Activated T-helper 2 cell treated with anti-CD3 and anti-CD28 coated beads, Interferon-gamma antibody, Interleukin-2, Interleukin-4, amounts not matched to agents 10 μg/mL and 5 μg/mL and 100 μg/mL, durations not matched to agents 14 hours and 24 hours and 36 hours (primary cell): ENCODE results near the gene TYW1B. TPM values are rescaled to one million over a fixed set of nuclear protein-coding genes. Genes with fewer than 3 reads are reported as not detected.
"Not testable (repeated sequence)": the region's sequence is repeated elsewhere in the genome, so short reads cannot be mapped to it uniquely, and the experiment has no call there.

Source experiments
- DNase-seq: peaks from one replicate; pipeline ENCODE4 v3.0.0; 2021; ENCODE audit warnings: low spot score
- H3K27ac Mint-ChIP-seq: one replicate; pipeline ENCODE4 v1.8.0; 2021; ENCODE audit warnings: mixed read lengths
- H3K27me3 Mint-ChIP-seq: one replicate; pipeline ENCODE4 v1.8.0; 2021; ENCODE audit warnings: low read depth, mixed read lengths
- H3K36me3 Mint-ChIP-seq: one replicate; pipeline ENCODE4 v1.8.0; 2021; ENCODE audit warnings: low read depth, mixed read lengths
- H3K4me1 Mint-ChIP-seq: one replicate; pipeline ENCODE4 v1.8.0; 2021; ENCODE audit warnings: low read depth, mixed read lengths
- H3K4me3 Mint-ChIP-seq: one replicate; pipeline ENCODE4 v1.8.0; 2021; ENCODE audit warnings: low read depth, mild to moderate bottlenecking, moderate library complexity, mixed read lengths
- H3K9me3 Mint-ChIP-seq: one replicate; pipeline ENCODE4 v1.8.0; 2021; ENCODE audit warnings: mixed read lengths
- intact Hi-C: fragments of 100-400 bp; cut with micrococcal nuclease; formaldehyde crosslinking; loops from one replicate; pipeline ENCODE4 v1.15.1; 2023
- total RNA-seq: library from RNA; stranded (reverse); gene quantifications from 2 replicates; pipeline ENCODE4 v1.2.3, GENCODE V29; 2022

Gene TYW1B
- total RNA-seq, 1 donor from 2014 or later, result 3.6 TPM

DNA sequence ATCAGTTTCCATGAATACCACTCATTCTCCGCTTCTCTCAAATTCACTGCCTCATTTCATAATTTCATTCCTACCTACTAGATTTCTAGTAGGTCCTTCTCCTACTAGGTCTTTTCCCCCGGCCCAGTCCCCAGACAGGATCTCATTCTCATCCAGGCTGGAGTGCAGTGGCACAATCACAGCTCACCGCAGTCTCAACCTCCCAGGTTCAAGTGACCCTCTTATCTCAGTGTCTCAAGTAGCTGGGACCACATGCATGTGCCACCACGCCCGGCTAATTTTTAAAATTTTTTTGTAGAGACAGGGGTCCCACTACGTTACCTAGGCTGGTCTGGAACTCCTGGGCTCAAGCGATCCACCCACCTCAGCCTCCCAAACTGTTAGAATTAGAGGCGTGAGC is 132.5 kb downstream of the TYW1B start:
- H3K9me3 Mint-ChIP-seq, intact Hi-C loops, H3K36me3 Mint-ChIP-seq, DNase-seq, H3K4me3 Mint-ChIP-seq, H3K27ac Mint-ChIP-seq, H3K4me1 Mint-ChIP-seq, H3K27me3 Mint-ChIP-seq: not testable (repeated sequence)

- H3K36me3 Mint-ChIP-seq, H3K9me3 Mint-ChIP-seq, H3K4me1 Mint-ChIP-seq, H3K27me3 Mint-ChIP-seq, H3K27ac Mint-ChIP-seq, DNase-seq, H3K4me3 Mint-ChIP-seq, intact Hi-C loops: not testable (repeated sequence)
These were observed 136.6 kb downstream of the TYW1B start for GRCh38 chr7:72691442-72691841.

GRCh38 chr7:72690177-72690576 is 137.8 kb downstream of the TYW1B start:
- DNase-seq, H3K36me3 Mint-ChIP-seq, H3K27ac Mint-ChIP-seq, H3K4me1 Mint-ChIP-seq, H3K9me3 Mint-ChIP-seq, H3K27me3 Mint-ChIP-seq, H3K4me3 Mint-ChIP-seq, intact Hi-C loops: not testable (repeated sequence)

GRCh38 chr7:72689344-72689743 is 138.7 kb downstream of the TYW1B start:
- H3K27ac Mint-ChIP-seq, DNase-seq, H3K4me3 Mint-ChIP-seq, H3K27me3 Mint-ChIP-seq, H3K4me1 Mint-ChIP-seq, intact Hi-C loops, H3K9me3 Mint-ChIP-seq, H3K36me3 Mint-ChIP-seq: not testable (repeated sequence)

- DNase-seq, intact Hi-C loops, H3K36me3 Mint-ChIP-seq, H3K9me3 Mint-ChIP-seq, H3K27ac Mint-ChIP-seq, H3K27me3 Mint-ChIP-seq, H3K4me3 Mint-ChIP-seq: not testable (repeated sequence)
- H3K4me1 Mint-ChIP-seq, result peaks cover 16% of the 10 kb centered on the region
These were observed 146.8 kb downstream of the TYW1B start for GRCh38 chr7:72681211-72681610.

- intact Hi-C loops, DNase-seq, H3K4me1 Mint-ChIP-seq, H3K27ac Mint-ChIP-seq, H3K36me3 Mint-ChIP-seq, H3K9me3 Mint-ChIP-seq, H3K4me3 Mint-ChIP-seq, H3K27me3 Mint-ChIP-seq: not testable (repeated sequence)
These were observed 151.1 kb downstream of the TYW1B start for GRCh38 chr7:72676880-72677279.

GRCh38 chr7:72676086-72676690 is 151.8 kb downstream of the TYW1B start:
- H3K4me1 Mint-ChIP-seq, DNase-seq, intact Hi-C loops, H3K9me3 Mint-ChIP-seq, H3K36me3 Mint-ChIP-seq, H3K27me3 Mint-ChIP-seq, H3K27ac Mint-ChIP-seq, H3K4me3 Mint-ChIP-seq: not testable (repeated sequence)

GRCh38 chr7:72675686-72676085 is 152.3 kb downstream of the TYW1B start:
- DNase-seq, H3K9me3 Mint-ChIP-seq, intact Hi-C loops, H3K4me3 Mint-ChIP-seq, H3K4me1 Mint-ChIP-seq, H3K27me3 Mint-ChIP-seq, H3K27ac Mint-ChIP-seq, H3K36me3 Mint-ChIP-seq: not testable (repeated sequence)

- no peaks in the 10 kb centered on the region for H3K9me3 Mint-ChIP-seq
- DNase-seq, result no peak
- intact Hi-C loops, result no loop called here
- H3K27me3 Mint-ChIP-seq, result no peaks in the 10 kb centered on the region
- H3K4me1 Mint-ChIP-seq, result peaks cover 1% of the 10 kb centered on the region
- H3K4me3 Mint-ChIP-seq, result no peak overlapping the region
- no peak overlapping the region for H3K27ac Mint-ChIP-seq
- no peaks in the 10 kb centered on the region for H3K36me3 Mint-ChIP-seq
These were observed 153.6 kb downstream of the TYW1B start for GRCh38 chr7:72674394-72674793.

GRCh38 chr7:72670850-72671249 is 157.2 kb downstream of the TYW1B start:
- H3K4me3 Mint-ChIP-seq, DNase-seq, H3K36me3 Mint-ChIP-seq, intact Hi-C loops, H3K4me1 Mint-ChIP-seq, H3K9me3 Mint-ChIP-seq, H3K27ac Mint-ChIP-seq, H3K27me3 Mint-ChIP-seq: not testable (repeated sequence)

DNA sequence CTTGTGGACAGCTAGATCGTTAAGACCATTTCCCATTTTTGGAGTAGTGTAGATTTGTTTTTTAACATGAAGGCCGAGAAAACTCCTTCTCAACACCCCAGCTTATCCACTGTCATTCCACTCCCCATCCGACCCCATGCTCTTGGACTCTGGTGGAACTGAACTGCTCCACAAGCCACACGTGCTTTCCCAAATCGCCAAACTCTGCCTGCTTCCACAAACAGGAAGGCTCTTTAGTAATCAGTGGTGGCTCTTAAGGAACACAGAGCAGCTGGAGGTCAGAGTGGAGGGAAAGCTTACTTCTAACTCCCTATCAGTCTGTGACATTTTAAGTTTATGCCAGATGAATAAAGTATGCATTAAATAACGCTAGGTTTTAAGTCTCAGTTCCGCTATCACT is 159.6 kb downstream of the TYW1B start:
- H3K4me1 Mint-ChIP-seq, H3K4me3 Mint-ChIP-seq, DNase-seq, H3K27ac Mint-ChIP-seq, intact Hi-C loops, H3K36me3 Mint-ChIP-seq, H3K9me3 Mint-ChIP-seq, H3K27me3 Mint-ChIP-seq: not testable (repeated sequence)

DNA sequence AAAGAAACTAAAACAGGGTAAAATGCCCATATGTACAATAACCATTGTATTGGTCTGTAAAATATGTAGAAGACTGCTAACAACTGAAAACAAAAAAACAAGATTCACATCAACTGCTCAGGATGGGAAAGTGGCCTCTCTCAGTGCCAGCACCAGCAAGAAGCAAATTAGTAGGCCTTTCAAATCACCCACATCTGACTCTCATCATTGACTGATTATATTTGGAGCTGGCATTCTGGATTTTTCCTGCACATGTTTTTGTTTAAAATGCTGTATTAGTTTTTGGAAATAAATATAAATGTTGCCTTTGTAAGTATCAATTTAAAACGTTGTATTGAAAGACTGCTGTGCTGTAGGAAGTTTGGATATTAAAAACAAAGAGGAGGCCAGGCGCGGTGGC is 161.0 kb downstream of the TYW1B start:
- intact Hi-C loops, H3K36me3 Mint-ChIP-seq, H3K9me3 Mint-ChIP-seq, H3K4me3 Mint-ChIP-seq, H3K27ac Mint-ChIP-seq, H3K27me3 Mint-ChIP-seq, DNase-seq, H3K4me1 Mint-ChIP-seq: not testable (repeated sequence)

- DNase-seq, H3K27ac Mint-ChIP-seq, H3K4me3 Mint-ChIP-seq, intact Hi-C loops, H3K4me1 Mint-ChIP-seq, H3K36me3 Mint-ChIP-seq, H3K9me3 Mint-ChIP-seq, H3K27me3 Mint-ChIP-seq: not testable (repeated sequence)
These were observed 179.4 kb downstream of the TYW1B start for GRCh38 chr7:72648574-72648973.

DNA sequence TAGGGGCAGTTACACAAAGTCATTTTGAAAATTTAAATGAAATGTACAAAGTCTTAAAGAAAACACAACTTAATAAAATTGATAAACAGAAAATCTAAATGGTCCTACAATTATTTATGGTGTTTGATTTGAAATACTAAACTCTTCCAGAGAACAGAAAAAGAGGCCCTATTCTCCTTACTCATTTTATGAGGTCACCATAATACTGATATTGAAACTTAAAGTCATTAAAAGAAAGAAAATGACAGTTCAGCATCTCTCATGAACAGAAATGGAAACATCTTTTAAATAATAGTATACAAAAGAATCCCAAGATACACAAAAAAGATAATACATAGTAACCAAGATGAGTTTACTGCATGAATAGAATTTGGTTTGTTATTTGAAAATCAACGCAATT is 184.3 kb downstream of the TYW1B start:
- H3K27ac Mint-ChIP-seq, H3K36me3 Mint-ChIP-seq, H3K4me3 Mint-ChIP-seq, H3K9me3 Mint-ChIP-seq, DNase-seq, intact Hi-C loops, H3K4me1 Mint-ChIP-seq, H3K27me3 Mint-ChIP-seq: not testable (repeated sequence)
